GM12878 (cell line): ENCODE results near the gene IFIT5. TPM values are rescaled to one million over a fixed set of nuclear protein-coding genes. Genes with fewer than 3 reads are reported as not detected.

ENCODE experiments used
- ATAC-seq: fragments of 200-7000 bp; cut with Tn5 transposase; 3 replicates; pipeline ENCODE4 v1.9.1; 2020; ENCODE audit warnings: mild to moderate bottlenecking, moderate library complexity
- BruUV-seq: library from RNA; stranded (reverse); fragments of 400-500 nt; replicated peaks from 2 replicates; lab custom pipeline; 2021; lab: Mats Ljungman, UMichigan
- CTCF ChIA-PET: fragments of 300-600 bp; sonication (Branson Sonifier 250); formaldehyde crosslinking; extraction: SDS; loops from one replicate; lab custom pipeline; 2021; ENCODE audit warnings: inconsistent platforms; lab: Yijun Ruan, JAX
- POLR2A ChIA-PET: fragments of 350-600 bp; formaldehyde crosslinking; extraction: SDS; loops from one replicate; lab custom pipeline; 2021; ENCODE audit warnings: inconsistent platforms; lab: Charles Lee
- RAD21 ChIA-PET: fragments of 300-600 bp; sonication (Branson Sonifier 250); formaldehyde crosslinking; loops from one replicate; lab custom pipeline; 2023; ENCODE audit warnings: antibody characterized with exemption; ENCODE audit not compliant: unreplicated experiment; lab: Charles Lee
- SMC1A ChIA-PET: fragments of 300-600 bp; sonication (Branson Sonifier 250); formaldehyde crosslinking; loops from one replicate; lab custom pipeline; 2023; ENCODE audit not compliant: unreplicated experiment, uncharacterized antibody; lab: Charles Lee
- DNase-seq: peaks from one replicate; pipeline ENCODE4 v3.0.0-alpha.2; 2011; ENCODE audit warnings: low read depth, low spot score
- FAIRE-seq: peaks from 3 replicates; lab custom pipeline; 2011; peaks lifted over from hg19 to GRCh38; lab: Jason Lieb, UNC
- H2AFZ ChIP-seq: 2 replicates; pipeline ENCODE4 v1.6.0; 2011; ENCODE audit warnings: low read depth, low read length, control low read depth; ENCODE audit not compliant: control insufficient read depth
- H3K27ac ChIP-seq: 2 replicates; pipeline ENCODE4 v1.5.1; 2011; ENCODE audit warnings: control low read depth; ENCODE audit not compliant: control insufficient read depth, insufficient read depth
- H3K27me3 ChIP-seq, 2 experiments: replicated peaks in 1 of 2; 2 replicates each; pipeline versions ENCODE4 v1.6.0 to v1.6.1; 2011; ENCODE audit warnings: low read length in 1 of 2; ENCODE audit not compliant: control insufficient read depth in 2 of 2, insufficient read depth in 2 of 2
- H3K36me3 ChIP-seq, 2 experiments: 2 replicates each; pipeline ENCODE4 v1.5.1; 2011; ENCODE audit warnings: low read length in 1 of 2; ENCODE audit not compliant: control insufficient read depth in 2 of 2, insufficient read depth in 2 of 2
- H3K4me1 ChIP-seq: 2 replicates; pipeline ENCODE4 v1.6.1; 2011; ENCODE audit warnings: mild to moderate bottlenecking, low read length, moderate library complexity, mixed read lengths; ENCODE audit not compliant: control insufficient read depth, insufficient read depth
- H3K4me2 ChIP-seq: 2 replicates; pipeline ENCODE4 v1.6.0; 2011; ENCODE audit warnings: control low read depth; ENCODE audit not compliant: control insufficient read depth, insufficient read depth
- H3K4me3 ChIP-seq: fragments of 200-600 bp; sonication (generic); 2 replicates; pipeline ENCODE4 v1.5.1; 2016
- H3K79me2 ChIP-seq: 2 replicates; pipeline ENCODE4 v1.6.0; 2011; ENCODE audit warnings: low read length; ENCODE audit not compliant: control insufficient read depth, insufficient read depth
- H3K9ac ChIP-seq: 2 replicates; pipeline ENCODE4 v1.8.0; 2011; ENCODE audit warnings: low read length, control low read depth, mixed read lengths; ENCODE audit not compliant: control insufficient read depth, insufficient read depth
- H3K9me3 ChIP-seq: replicated peaks from 3 replicates; pipeline ENCODE4 v1.5.1; 2011; ENCODE audit warnings: mild to moderate bottlenecking, low read length; ENCODE audit not compliant: control insufficient read depth, insufficient read depth
- H4K20me1 ChIP-seq: 2 replicates; pipeline ENCODE4 v1.6.0; 2011; ENCODE audit not compliant: control insufficient read depth, insufficient read depth
- JUNB ChIP-seq: IDR thresholded peaks from 2 replicates; pipeline ENCODE4 v1.6.1; 2016; ENCODE audit warnings: antibody characterized with exemption, mild to moderate bottlenecking
- MLLT1 ChIP-seq: fragments of 450-650 bp; IDR thresholded peaks from 2 replicates; pipeline ENCODE4 v1.6.1; 2016; ENCODE audit warnings: mild to moderate bottlenecking
- ZBED1 ChIP-seq: IDR thresholded peaks from 2 replicates; pipeline ENCODE4 v1.6.1; 2016; ENCODE audit warnings: borderline replicate concordance
- WGBS: methylation state at CpG from one replicate; pipeline ENCODE4 v1.1.6; 2016; ENCODE audit warnings: low lambda C conversion rate; ENCODE audit not compliant: insufficient replicate concordance, insufficient coverage; ENCODE audit errors: missing lambda C conversion rate; 5-methylcytosine and 5-hydroxymethylcytosine counted together
- in situ Hi-C: fragments of 300-500 bp; cut with MboI; formaldehyde crosslinking; loops from 9 replicates; pipeline ENCODE4 v1.14.3; 2018; ENCODE audit warnings: mixed read lengths
- intact Hi-C: fragments of 100-400 bp; cut with micrococcal nuclease; formaldehyde crosslinking; loops from one replicate; pipeline ENCODE4 v1.14.2; 2022; ENCODE audit not compliant: unreplicated experiment
- polyA plus RNA-seq, 11 experiments: library from polyadenylated mRNA; depleted of rRNA in 4 of 11; unstranded in 6 of 11; stranded (reverse) in 5 of 11; fragments of >200 nt; fragmentation: Nextera tagmentation in 4 of 11; fragmentation: Illumina TruSeq in 1 of 11; extraction: Ambion mirVana in 4 of 11; extraction: Trizol in 1 of 11; gene quantifications; 1 replicate in 1 of 11; 2 replicates in 10 of 11; pipeline versions ENCODE4 v1.2.1 to v1.2.3, GENCODE V29; 2011 to 2016; ENCODE audit warnings: inconsistent platforms in 2 of 11, missing spikeins in 2 of 11, low read depth in 1 of 11
- total RNA-seq, 4 experiments: library from RNA; depleted of rRNA in 3 of 4; stranded (reverse); fragments of >200 nt in 3 of 4; fragmentation: Illumina TruSeq in 1 of 4; extraction: Trizol in 1 of 4; gene quantifications; 2 replicates each; pipeline versions ENCODE4 v1.2.1 to v1.2.3, GENCODE V29; 2013 to 2021
- TF ChIP-seq, protein P1 (sequence below): fragments of 450-650 bp; IDR thresholded peaks from 2 replicates; pipeline ENCODE4 v1.6.1; 2016; ENCODE audit warnings: mild to moderate bottlenecking

Gene IFIT5
- total and polyA plus RNA-seq, 10 of the 15 experiments (the other 5 are each of a cell fraction or from before 2014, with no cell fraction given) = 5.9 to 17.0 (median 10.4) TPM

- H4K20me1 ChIP-seq = no peaks in the 10 kb centered on the region
- H3K4me1 ChIP-seq = no peaks in the 10 kb centered on the region
- TF ChIP-seq ZBED1 (no peak), JUNB (no peak), MLLT1 (peak; percentile 54; the same call in 1 of the 2 replicates)
- TF ChIP-seq, protein P1, sequence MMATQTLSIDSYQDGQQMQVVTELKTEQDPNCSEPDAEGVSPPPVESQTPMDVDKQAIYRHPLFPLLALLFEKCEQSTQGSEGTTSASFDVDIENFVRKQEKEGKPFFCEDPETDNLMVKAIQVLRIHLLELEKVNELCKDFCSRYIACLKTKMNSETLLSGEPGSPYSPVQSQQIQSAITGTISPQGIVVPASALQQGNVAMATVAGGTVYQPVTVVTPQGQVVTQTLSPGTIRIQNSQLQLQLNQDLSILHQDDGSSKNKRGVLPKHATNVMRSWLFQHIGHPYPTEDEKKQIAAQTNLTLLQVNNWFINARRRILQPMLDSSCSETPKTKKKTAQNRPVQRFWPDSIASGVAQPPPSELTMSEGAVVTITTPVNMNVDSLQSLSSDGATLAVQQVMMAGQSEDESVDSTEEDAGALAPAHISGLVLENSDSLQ = peak; percentile 49
- SMC1A ChIA-PET = interaction anchor here (1.0 to 2.4 kb wide), 12 partner anchors 10 to 196 kb away, joined by 3 to 27 read pairs (median 4); partner anchors contain the start of gene IFIT1
- FAIRE-seq (no peak), ATAC-seq (no peak), DNase-seq (no peak)
- peaks cover 0 to 11% of the 10 kb centered on the region in 2 experiments for H3K36me3 ChIP-seq
- no TSS peak for BruUV-seq
- no peaks in the 10 kb centered on the region for H3K27me3 ChIP-seq
- CTCF ChIA-PET = interaction anchor here (1.0 to 3.0 kb wide), 10 partner anchors 10 to 426 kb away, joined by 3 to 24 read pairs (median 4); partner anchors contain the start of gene IFIT1
- RAD21 ChIA-PET = interaction anchor here (0.8 to 2.8 kb wide), 11 partner anchors 20 to 172 kb away, joined by 3 to 20 read pairs (median 4); partner anchors contain the start of gene IFIT1
- POLR2A ChIA-PET = interaction anchor here (0.6 to 1.9 kb wide), 6 partner anchors 11 to 1810 kb away, joined by 3 to 18 read pairs (median 4); partner anchors contain the start of genes IFIT1 and IFIT2
- 85% methylated on average over 7 of the region's 7 CpGs for WGBS
- peak overlapping the region; percentile 71 for H2AFZ ChIP-seq
- peak overlapping the region; percentile 97 for H3K27ac ChIP-seq
- H3K9ac ChIP-seq = peak overlapping the region; percentile 97
- H3K79me2 ChIP-seq = peaks cover 48% of the 10 kb centered on the region
- peak overlapping the region; percentile 79 for H3K4me3 ChIP-seq
- H3K9me3 ChIP-seq = peaks cover 3% of the 10 kb centered on the region; the same call in 2 of the 3 replicates
- in situ Hi-C loops = no loop called here
- intact Hi-C loops = loop anchor here (10.0 kb wide), 1 partner anchor 529 kb away; the partner anchor contains the start of gene STAMBPL1
- peak overlapping the region; percentile 89 for H3K4me2 ChIP-seq
Measured at GRCh38 chr10:89413398-89413912, 913 bp upstream of the IFIT5 start.
